GM23338 (cell line): Measurements from ENCODE around the gene TRIM25. TPM values are rescaled to one million over a fixed set of nuclear protein-coding genes. Genes with fewer than 3 reads are reported as not detected.

Source experiments
- ATAC-seq: fragments of 200-7000 bp; cut with Tn5 transposase; 3 replicates; pipeline ENCODE4 v1.9.1; 2020
- DNase-seq: peaks from one replicate; pipeline ENCODE4 v3.0.0-alpha.2; 2015; ENCODE audit warnings: low spot score
- H2AFZ ChIP-seq: fragments of 200-600 bp; sonication (generic); 2 replicates; pipeline ENCODE4 v1.8.0; 2016; ENCODE audit warnings: antibody characterized with exemption, mild to moderate bottlenecking, moderate library complexity
- H3F3A ChIP-seq: fragments of 200-600 bp; sonication (generic); replicated peaks from 2 replicates; pipeline ENCODE4 v1.8.0; 2017; ENCODE audit warnings: antibody characterized with exemption, mixed run types, low read depth
- H3K27ac ChIP-seq: fragments of 200-600 bp; sonication (generic); 2 replicates; pipeline ENCODE4 v1.6.1; 2016; ENCODE audit warnings: low read depth
- H3K27me3 ChIP-seq: fragments of 200-600 bp; sonication (generic); 2 replicates; pipeline ENCODE4 v1.8.0; 2016; ENCODE audit warnings: mild to moderate bottlenecking, mixed run types, moderate library complexity; ENCODE audit not compliant: insufficient read depth
- H3K36me3 ChIP-seq: fragments of 200-600 bp; sonication (generic); 2 replicates; pipeline ENCODE4 v1.8.0; 2016; ENCODE audit warnings: mild to moderate bottlenecking; ENCODE audit not compliant: insufficient read depth
- H3K4me1 ChIP-seq: fragments of 200-600 bp; sonication (generic); 2 replicates; pipeline ENCODE4 v1.8.0; 2016; ENCODE audit warnings: mild to moderate bottlenecking, moderate library complexity; ENCODE audit not compliant: insufficient read depth
- H3K4me2 ChIP-seq: fragments of 200-600 bp; sonication (generic); 2 replicates; pipeline ENCODE4 v1.7.1; 2017; ENCODE audit warnings: mixed run types
- H3K4me3 ChIP-seq: fragments of 200-600 bp; sonication (generic); 2 replicates; pipeline ENCODE4 v1.6.1; 2016; ENCODE audit warnings: mixed run types
- H3K79me2 ChIP-seq: fragments of 200-600 bp; sonication (generic); replicated peaks from 2 replicates; pipeline ENCODE4 v1.8.0; 2017; ENCODE audit warnings: mild to moderate bottlenecking; ENCODE audit not compliant: insufficient read depth
- H3K9me2 ChIP-seq: fragments of 200-600 bp; sonication (generic); 2 replicates; pipeline ENCODE4 v1.8.0; 2017; ENCODE audit not compliant: insufficient read depth
- H4K20me1 ChIP-seq: fragments of 200-600 bp; sonication (generic); replicated peaks from 2 replicates; pipeline ENCODE4 v1.8.0; 2017; ENCODE audit warnings: mild to moderate bottlenecking; ENCODE audit not compliant: insufficient read depth
- H3K27ac Mint-ChIP-seq: 2 replicates; pipeline ENCODE4 v1.8.0; 2020; ENCODE audit warnings: inconsistent platforms, mild to moderate bottlenecking, moderate library complexity, mixed read lengths
- H3K27me3 Mint-ChIP-seq: 3 replicates; pipeline ENCODE4 v1.8.0; 2022; ENCODE audit warnings: low read depth, mild to moderate bottlenecking, moderate library complexity, mixed read lengths, inconsistent platforms; ENCODE audit not compliant: insufficient read depth, poor library complexity
- H3K36me3 Mint-ChIP-seq: 3 replicates; pipeline ENCODE4 v1.8.0; 2021; ENCODE audit warnings: low read depth, mild to moderate bottlenecking, inconsistent platforms, moderate library complexity, mixed read lengths
- H3K4me1 Mint-ChIP-seq: 3 replicates; pipeline ENCODE4 v1.8.0; 2020; ENCODE audit warnings: mild to moderate bottlenecking, inconsistent platforms, mixed read lengths
- H3K4me3 Mint-ChIP-seq: 3 replicates; pipeline ENCODE4 v1.8.0; 2021; ENCODE audit warnings: moderate library complexity, mild to moderate bottlenecking, inconsistent platforms, mixed read lengths
- H3K9me3 Mint-ChIP-seq: 3 replicates; pipeline ENCODE4 v1.8.0; 2020; ENCODE audit warnings: moderate library complexity, mild to moderate bottlenecking, inconsistent platforms, mixed read lengths
- CREB1 ChIP-seq: fragments of 250-450 bp; sonication (Bioruptor Pico); IDR thresholded peaks from 2 replicates; pipeline ENCODE4 v1.5.0; 2020; ENCODE audit warnings: low read depth, mild to moderate bottlenecking, moderate library complexity
- EZH2 ChIP-seq: fragments of 200-600 bp; sonication (generic); IDR thresholded peaks from one replicate; pipeline ENCODE4 v1.8.0; 2017; ENCODE audit warnings: antibody characterized with exemption, mild to moderate bottlenecking, low read depth; ENCODE audit not compliant: unreplicated experiment
- EZH2phosphoT487 ChIP-seq: fragments of 200-600 bp; sonication (generic); IDR thresholded peaks from one replicate; pipeline ENCODE4 v1.8.1; 2018; ENCODE audit warnings: antibody characterized with exemption; ENCODE audit not compliant: unreplicated experiment
- JUNB ChIP-seq: IDR thresholded peaks from one replicate; pipeline ENCODE4 v1.6.1; 2016; ENCODE audit warnings: antibody characterized with exemption; ENCODE audit not compliant: unreplicated experiment
- NANOG ChIP-seq: IDR thresholded peaks from 2 replicates; pipeline ENCODE4 v1.6.1; 2016; ENCODE audit warnings: antibody characterized with exemption, borderline replicate concordance
- POLR2AphosphoS5 ChIP-seq: IDR thresholded peaks from 2 replicates; pipeline ENCODE4 v1.6.1; 2016; ENCODE audit warnings: antibody characterized with exemption, low read depth
- STAT1 ChIP-seq: IDR thresholded peaks from one replicate; pipeline ENCODE4 v1.6.1; 2016; ENCODE audit warnings: antibody characterized with exemption; ENCODE audit not compliant: unreplicated experiment
- ZNF114 ChIP-seq: fragments of 250-450 bp; sonication (Bioruptor Pico); IDR thresholded peaks from 2 replicates; pipeline ENCODE4 v1.5.0; 2020; ENCODE audit warnings: mild to moderate bottlenecking, moderate library complexity
- ZNF331 ChIP-seq: fragments of 250-450 bp; sonication (Bioruptor Pico); IDR thresholded peaks from 2 replicates; pipeline ENCODE4 v1.5.0; 2020; ENCODE audit warnings: low read depth, mild to moderate bottlenecking, moderate library complexity
- polyA plus RNA-seq: library from polyadenylated mRNA; unstranded; fragments of >200 nt; fragmentation: Nextera tagmentation; extraction: Ambion mirVana; gene quantifications from 2 replicates; pipeline ENCODE4 v1.2.1, GENCODE V29; 2016
- total RNA-seq: library from RNA; depleted of rRNA; stranded (reverse); fragments of >200 nt; shearing (Covaris generic); gene quantifications from 2 replicates; pipeline ENCODE4 v1.2.3, GENCODE V29; 2014
- TF ChIP-seq, protein P1 (sequence below): fragments of 250-450 bp; sonication (Bioruptor Pico); IDR thresholded peaks from 2 replicates; pipeline ENCODE4 v1.5.0; 2020; ENCODE audit warnings: mild to moderate bottlenecking, moderate library complexity
- TF ChIP-seq, protein P2 (sequence below), 2 experiments: fragments of 200-600 bp in 1 of 2; sonication (generic) in 1 of 2; conservative IDR thresholded peaks; 2 replicates each; pipeline versions ENCODE4 v1.5.1 to v1.6.1; 2016 to 2017; ENCODE audit warnings: antibody characterized with exemption in 2 of 2, low read depth in 2 of 2, mild to moderate bottlenecking in 2 of 2, moderate library complexity in 1 of 2
- TF ChIP-seq, protein P3 (sequence below): IDR thresholded peaks from one replicate; pipeline ENCODE4 v1.6.1; 2018; ENCODE audit warnings: antibody characterized with exemption; ENCODE audit not compliant: unreplicated experiment
- TF ChIP-seq, protein P4 (sequence below): IDR thresholded peaks from 2 replicates; pipeline ENCODE4 v1.6.1; 2016; ENCODE audit warnings: antibody characterized with exemption

Gene TRIM25
- total and polyA plus RNA-seq, 2 experiments from 2014 or later = 19.6 to 36.2 TPM

DNA sequence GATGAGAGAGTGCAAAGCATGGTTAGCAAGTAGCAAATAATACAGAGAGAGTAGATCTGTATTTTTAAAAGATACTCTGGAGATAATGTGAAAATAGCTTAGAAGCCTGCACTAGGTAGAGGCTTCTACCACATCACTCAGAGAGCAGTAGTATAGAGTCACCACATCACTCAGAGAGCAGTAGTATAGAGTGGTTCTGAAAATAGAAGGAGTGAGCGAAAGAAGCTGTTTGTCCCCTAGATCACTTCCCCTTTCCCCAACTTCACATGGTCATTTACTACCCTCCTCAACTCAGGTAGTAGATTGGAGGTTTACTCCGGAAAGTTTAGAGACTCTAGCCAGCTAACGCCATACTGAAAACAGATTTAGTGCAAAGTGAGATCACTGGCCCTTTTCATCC is 62.8 kb downstream of the TRIM25 start:
- H4K20me1 ChIP-seq = no peaks in the 10 kb centered on the region
- H3K27ac ChIP-seq = no peak overlapping the region
- H2AFZ ChIP-seq = no peak overlapping the region
- no peak for DNase-seq
- no peaks in the 10 kb centered on the region for H3K27me3 ChIP-seq
- TF ChIP-seq NANOG (no peak), JUNB (no peak), ZNF331 (CRISPR knock-in tag) (no peak), EZH2phosphoT487 (no peak), CREB1 (CRISPR knock-in tag) (no peak), EZH2 (no peak), POLR2AphosphoS5 (no peak), STAT1 (no peak), ZNF114 (CRISPR knock-in tag) (no peak)
- TF ChIP-seq, protein P1, sequence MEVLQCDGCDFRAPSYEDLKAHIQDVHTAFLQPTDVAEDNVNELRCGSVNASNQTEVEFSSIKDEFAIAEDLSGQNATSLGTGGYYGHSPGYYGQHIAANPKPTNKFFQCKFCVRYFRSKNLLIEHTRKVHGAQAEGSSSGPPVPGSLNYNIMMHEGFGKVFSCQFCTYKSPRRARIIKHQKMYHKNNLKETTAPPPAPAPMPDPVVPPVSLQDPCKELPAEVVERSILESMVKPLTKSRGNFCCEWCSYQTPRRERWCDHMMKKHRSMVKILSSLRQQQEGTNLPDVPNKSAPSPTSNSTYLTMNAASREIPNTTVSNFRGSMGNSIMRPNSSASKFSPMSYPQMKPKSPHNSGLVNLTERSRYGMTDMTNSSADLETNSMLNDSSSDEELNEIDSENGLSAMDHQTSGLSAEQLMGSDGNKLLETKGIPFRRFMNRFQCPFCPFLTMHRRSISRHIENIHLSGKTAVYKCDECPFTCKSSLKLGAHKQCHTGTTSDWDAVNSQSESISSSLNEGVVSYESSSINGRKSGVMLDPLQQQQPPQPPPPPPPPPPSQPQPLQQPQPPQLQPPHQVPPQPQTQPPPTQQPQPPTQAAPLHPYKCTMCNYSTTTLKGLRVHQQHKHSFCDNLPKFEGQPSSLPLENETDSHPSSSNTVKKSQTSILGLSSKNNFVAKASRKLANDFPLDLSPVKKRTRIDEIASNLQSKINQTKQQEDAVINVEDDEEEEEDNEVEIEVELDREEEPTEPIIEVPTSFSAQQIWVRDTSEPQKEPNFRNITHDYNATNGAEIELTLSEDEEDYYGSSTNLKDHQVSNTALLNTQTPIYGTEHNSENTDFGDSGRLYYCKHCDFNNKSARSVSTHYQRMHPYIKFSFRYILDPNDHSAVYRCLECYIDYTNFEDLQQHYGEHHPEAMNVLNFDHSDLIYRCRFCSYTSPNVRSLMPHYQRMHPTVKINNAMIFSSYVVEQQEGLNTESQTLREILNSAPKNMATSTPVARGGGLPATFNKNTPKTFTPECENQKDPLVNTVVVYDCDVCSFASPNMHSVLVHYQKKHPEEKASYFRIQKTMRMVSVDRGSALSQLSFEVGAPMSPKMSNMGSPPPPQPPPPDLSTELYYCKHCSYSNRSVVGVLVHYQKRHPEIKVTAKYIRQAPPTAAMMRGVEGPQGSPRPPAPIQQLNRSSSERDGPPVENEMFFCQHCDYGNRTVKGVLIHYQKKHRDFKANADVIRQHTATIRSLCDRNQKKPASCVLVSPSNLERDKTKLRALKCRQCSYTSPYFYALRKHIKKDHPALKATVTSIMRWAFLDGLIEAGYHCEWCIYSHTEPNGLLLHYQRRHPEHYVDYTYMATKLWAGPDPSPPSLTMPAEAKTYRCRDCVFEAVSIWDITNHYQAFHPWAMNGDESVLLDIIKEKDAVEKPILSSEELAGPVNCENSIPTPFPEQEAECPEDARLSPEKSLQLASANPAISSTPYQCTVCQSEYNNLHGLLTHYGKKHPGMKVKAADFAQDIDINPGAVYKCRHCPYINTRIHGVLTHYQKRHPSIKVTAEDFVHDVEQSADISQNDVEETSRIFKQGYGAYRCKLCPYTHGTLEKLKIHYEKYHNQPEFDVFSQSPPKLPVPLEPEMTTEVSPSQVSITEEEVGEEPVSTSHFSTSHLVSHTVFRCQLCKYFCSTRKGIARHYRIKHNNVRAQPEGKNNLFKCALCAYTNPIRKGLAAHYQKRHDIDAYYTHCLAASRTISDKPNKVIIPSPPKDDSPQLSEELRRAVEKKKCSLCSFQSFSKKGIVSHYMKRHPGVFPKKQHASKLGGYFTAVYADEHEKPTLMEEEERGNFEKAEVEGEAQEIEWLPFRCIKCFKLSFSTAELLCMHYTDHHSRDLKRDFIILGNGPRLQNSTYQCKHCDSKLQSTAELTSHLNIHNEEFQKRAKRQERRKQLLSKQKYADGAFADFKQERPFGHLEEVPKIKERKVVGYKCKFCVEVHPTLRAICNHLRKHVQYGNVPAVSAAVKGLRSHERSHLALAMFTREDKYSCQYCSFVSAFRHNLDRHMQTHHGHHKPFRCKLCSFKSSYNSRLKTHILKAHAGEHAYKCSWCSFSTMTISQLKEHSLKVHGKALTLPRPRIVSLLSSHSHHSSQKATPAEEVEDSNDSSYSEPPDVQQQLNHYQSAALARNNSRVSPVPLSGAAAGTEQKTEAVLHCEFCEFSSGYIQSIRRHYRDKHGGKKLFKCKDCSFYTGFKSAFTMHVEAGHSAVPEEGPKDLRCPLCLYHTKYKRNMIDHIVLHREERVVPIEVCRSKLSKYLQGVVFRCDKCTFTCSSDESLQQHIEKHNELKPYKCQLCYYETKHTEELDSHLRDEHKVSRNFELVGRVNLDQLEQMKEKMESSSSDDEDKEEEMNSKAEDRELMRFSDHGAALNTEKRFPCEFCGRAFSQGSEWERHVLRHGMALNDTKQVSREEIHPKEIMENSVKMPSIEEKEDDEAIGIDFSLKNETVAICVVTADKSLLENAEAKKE (CRISPR knock-in tag) = no peak
- TF ChIP-seq, protein P2, sequence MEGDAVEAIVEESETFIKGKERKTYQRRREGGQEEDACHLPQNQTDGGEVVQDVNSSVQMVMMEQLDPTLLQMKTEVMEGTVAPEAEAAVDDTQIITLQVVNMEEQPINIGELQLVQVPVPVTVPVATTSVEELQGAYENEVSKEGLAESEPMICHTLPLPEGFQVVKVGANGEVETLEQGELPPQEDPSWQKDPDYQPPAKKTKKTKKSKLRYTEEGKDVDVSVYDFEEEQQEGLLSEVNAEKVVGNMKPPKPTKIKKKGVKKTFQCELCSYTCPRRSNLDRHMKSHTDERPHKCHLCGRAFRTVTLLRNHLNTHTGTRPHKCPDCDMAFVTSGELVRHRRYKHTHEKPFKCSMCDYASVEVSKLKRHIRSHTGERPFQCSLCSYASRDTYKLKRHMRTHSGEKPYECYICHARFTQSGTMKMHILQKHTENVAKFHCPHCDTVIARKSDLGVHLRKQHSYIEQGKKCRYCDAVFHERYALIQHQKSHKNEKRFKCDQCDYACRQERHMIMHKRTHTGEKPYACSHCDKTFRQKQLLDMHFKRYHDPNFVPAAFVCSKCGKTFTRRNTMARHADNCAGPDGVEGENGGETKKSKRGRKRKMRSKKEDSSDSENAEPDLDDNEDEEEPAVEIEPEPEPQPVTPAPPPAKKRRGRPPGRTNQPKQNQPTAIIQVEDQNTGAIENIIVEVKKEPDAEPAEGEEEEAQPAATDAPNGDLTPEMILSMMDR (conservative IDR thresholded peaks at IDR 0.05; ENCODE audit: low read depth in 2 of 2) = no peak
- TF ChIP-seq, protein P3, sequence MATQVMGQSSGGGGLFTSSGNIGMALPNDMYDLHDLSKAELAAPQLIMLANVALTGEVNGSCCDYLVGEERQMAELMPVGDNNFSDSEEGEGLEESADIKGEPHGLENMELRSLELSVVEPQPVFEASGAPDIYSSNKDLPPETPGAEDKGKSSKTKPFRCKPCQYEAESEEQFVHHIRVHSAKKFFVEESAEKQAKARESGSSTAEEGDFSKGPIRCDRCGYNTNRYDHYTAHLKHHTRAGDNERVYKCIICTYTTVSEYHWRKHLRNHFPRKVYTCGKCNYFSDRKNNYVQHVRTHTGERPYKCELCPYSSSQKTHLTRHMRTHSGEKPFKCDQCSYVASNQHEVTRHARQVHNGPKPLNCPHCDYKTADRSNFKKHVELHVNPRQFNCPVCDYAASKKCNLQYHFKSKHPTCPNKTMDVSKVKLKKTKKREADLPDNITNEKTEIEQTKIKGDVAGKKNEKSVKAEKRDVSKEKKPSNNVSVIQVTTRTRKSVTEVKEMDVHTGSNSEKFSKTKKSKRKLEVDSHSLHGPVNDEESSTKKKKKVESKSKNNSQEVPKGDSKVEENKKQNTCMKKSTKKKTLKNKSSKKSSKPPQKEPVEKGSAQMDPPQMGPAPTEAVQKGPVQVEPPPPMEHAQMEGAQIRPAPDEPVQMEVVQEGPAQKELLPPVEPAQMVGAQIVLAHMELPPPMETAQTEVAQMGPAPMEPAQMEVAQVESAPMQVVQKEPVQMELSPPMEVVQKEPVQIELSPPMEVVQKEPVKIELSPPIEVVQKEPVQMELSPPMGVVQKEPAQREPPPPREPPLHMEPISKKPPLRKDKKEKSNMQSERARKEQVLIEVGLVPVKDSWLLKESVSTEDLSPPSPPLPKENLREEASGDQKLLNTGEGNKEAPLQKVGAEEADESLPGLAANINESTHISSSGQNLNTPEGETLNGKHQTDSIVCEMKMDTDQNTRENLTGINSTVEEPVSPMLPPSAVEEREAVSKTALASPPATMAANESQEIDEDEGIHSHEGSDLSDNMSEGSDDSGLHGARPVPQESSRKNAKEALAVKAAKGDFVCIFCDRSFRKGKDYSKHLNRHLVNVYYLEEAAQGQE = no peak
- TF ChIP-seq, protein P4, sequence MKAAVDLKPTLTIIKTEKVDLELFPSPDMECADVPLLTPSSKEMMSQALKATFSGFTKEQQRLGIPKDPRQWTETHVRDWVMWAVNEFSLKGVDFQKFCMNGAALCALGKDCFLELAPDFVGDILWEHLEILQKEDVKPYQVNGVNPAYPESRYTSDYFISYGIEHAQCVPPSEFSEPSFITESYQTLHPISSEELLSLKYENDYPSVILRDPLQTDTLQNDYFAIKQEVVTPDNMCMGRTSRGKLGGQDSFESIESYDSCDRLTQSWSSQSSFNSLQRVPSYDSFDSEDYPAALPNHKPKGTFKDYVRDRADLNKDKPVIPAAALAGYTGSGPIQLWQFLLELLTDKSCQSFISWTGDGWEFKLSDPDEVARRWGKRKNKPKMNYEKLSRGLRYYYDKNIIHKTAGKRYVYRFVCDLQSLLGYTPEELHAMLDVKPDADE = no peak
- H3K4me1 ChIP-seq = no peaks in the 10 kb centered on the region
- no peaks in the 10 kb centered on the region for H3K36me3 ChIP-seq
- no peaks in the 10 kb centered on the region for H3K9me2 ChIP-seq
- H3K79me2 ChIP-seq = no peaks in the 10 kb centered on the region
- Mint-ChIP-seq H3K4me1 (no peaks in the 10 kb centered on the region), H3K27me3 (peaks cover 1% of the 10 kb centered on the region), H3K4me3 (no peak overlapping the region), H3K27ac (no peak overlapping the region), H3K36me3 (peaks cover 8% of the 10 kb centered on the region), H3K9me3 (no peaks in the 10 kb centered on the region)
- no peak for ATAC-seq
- H3K4me2 ChIP-seq = no peak overlapping the region
- H3K4me3 ChIP-seq = no peak overlapping the region
- no peaks in the 10 kb centered on the region for H3F3A ChIP-seq
